Measurements from ENCODE around the gene LEMD1.

DNA sequence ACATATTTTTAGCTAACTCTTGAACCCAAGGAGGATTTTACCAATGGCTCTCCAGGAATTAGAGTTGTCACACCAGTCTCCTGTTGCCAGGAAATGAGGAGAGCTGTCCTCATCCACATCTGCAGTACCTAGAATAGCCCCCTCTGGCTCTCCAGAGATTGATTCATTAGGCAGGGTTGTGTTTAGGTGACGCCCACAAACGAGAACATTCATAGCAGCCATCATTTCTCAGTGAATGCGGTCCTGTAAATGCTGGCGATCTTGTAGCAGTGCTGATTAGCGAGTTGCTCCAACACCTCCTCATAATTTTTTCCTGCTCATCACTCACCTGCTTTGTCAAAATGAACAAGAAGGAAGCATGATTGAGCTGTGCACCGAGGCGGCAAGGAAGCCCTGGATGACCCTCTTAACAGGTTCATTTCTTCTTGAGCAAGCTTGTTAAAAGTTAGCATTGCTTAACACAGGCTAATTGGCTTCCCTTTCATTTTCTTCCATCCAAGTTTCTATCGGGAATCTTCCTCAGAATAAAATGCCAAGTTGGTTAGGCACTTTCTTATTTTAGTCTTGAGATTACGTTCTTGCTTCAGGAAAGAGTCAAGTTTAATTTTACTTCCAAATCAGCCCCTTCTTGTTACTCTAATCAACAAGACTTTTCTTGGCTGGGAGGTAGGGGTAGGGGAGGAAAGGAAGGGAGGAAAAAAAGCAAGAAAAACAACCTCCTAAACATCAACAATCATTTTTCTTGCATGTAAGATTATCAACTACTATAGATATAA, 48.6 kb downstream of the LEMD1 start:
- no peak for TF ChIP-seq POLR2A (IDR thresholded peaks at IDR 0.05)
- TF ChIP-seq, protein P1, sequence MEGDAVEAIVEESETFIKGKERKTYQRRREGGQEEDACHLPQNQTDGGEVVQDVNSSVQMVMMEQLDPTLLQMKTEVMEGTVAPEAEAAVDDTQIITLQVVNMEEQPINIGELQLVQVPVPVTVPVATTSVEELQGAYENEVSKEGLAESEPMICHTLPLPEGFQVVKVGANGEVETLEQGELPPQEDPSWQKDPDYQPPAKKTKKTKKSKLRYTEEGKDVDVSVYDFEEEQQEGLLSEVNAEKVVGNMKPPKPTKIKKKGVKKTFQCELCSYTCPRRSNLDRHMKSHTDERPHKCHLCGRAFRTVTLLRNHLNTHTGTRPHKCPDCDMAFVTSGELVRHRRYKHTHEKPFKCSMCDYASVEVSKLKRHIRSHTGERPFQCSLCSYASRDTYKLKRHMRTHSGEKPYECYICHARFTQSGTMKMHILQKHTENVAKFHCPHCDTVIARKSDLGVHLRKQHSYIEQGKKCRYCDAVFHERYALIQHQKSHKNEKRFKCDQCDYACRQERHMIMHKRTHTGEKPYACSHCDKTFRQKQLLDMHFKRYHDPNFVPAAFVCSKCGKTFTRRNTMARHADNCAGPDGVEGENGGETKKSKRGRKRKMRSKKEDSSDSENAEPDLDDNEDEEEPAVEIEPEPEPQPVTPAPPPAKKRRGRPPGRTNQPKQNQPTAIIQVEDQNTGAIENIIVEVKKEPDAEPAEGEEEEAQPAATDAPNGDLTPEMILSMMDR (IDR thresholded peaks at IDR 0.05) = no peak

All from suprapubic skin (tissue), 3 donors.